Cardiac muscle cell (in vitro differentiated cells and primary cell): ENCODE measurements around the gene CELSR1. TPM values are rescaled to one million over a fixed set of nuclear protein-coding genes. Genes with fewer than 3 reads are reported as not detected.
A peak's percentile ranks its signal among the peaks of the same experiment; 100 is the strongest.

Experiments
- DNase-seq, 2 donors: peaks; one replicate each; pipeline versions ENCODE4 v3.0.0 to v3.0.0-alpha.2; 2010 to 2017; ENCODE audit warnings: low read depth in 1 of 2, low spot score in 1 of 2
- H3K27ac ChIP-seq: fragments of 200-600 bp; sonication (generic); 2 replicates; pipeline ENCODE4 v1.5.1; 2016
- H3K27me3 ChIP-seq: fragments of 200-600 bp; sonication (generic); 2 replicates; pipeline ENCODE4 v1.6.0; 2016; ENCODE audit warnings: control low read depth
- H3K36me3 ChIP-seq: fragments of 200-600 bp; sonication (generic); 2 replicates; pipeline ENCODE4 v1.5.1; 2016; ENCODE audit warnings: control low read depth
- H3K4me1 ChIP-seq: fragments of 200-600 bp; sonication (generic); 2 replicates; pipeline ENCODE4 v1.8.1; 2017; ENCODE audit warnings: low read depth, mild to moderate bottlenecking, mixed run types
- H3K4me3 ChIP-seq: fragments of 200-600 bp; sonication (generic); 2 replicates; pipeline ENCODE4 v1.5.1; 2016; ENCODE audit warnings: mild to moderate bottlenecking
- H3K9me3 ChIP-seq: fragments of 200-600 bp; sonication (generic); 2 replicates; pipeline ENCODE4 v1.5.1; 2017; ENCODE audit warnings: low read depth, mild to moderate bottlenecking, control low read depth
- polyA plus RNA-seq: library from polyadenylated mRNA; unstranded; fragments of >200 nt; fragmentation: Nextera tagmentation; extraction: Ambion mirVana; gene quantifications from 2 replicates; pipeline ENCODE4 v1.2.1, GENCODE V29; 2016
- total RNA-seq: library from RNA; depleted of rRNA; stranded (reverse); fragments of >200 nt; gene quantifications from 2 replicates; pipeline ENCODE4 v1.2.3, GENCODE V29; 2016
- TF ChIP-seq, protein P1 (sequence below): IDR thresholded peaks from 2 replicates; pipeline ENCODE4 v1.5.1; 2012; ENCODE audit warnings: low read depth, mild to moderate bottlenecking, low read length

CELSR1 gene
- total and polyA plus RNA-seq, 2 experiments from 2014 or later, result 9.0 to 37.4 TPM

DNA sequence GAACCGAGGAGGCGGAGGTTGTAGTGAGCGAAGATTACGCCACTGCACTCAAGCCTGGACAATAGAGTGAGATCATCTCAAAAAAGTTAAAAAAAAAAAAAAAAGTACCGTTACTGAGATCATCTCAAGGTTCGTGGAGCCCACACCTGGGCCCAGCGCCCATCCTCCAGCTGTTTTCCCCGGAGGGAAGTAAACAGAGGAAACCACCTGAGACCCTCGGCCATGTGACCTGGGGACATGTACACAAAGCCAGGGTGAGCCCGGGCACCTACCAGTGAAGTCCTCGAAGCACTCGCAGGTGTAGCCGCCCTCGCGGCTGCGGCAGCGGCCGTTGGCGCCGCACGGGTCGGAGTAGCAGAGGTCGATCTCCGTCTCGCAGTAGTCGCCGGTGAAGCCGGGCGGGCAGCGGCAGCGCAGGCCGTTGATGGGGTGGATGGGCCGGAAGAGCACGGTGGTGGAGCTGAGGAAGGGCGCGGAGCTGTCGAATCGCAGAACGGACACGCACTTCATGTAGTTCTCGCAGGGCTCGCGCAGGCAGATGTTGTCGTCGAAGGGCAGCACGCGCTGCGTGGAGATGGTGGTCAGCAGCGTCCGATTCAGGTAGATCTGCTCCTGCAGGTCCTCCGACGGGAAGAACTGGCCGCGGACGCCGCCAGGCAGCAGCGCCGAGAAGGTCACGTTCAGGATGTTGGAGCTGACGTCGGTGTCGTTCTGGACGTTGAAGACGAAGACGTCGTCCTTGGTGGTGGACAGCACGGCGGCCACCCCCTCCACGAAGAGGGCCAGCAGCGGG, 73.8 kb downstream of the CELSR1 start:
- H3K27ac ChIP-seq, result no peak overlapping the region
- DNase-seq, result no peak
- TF ChIP-seq, protein P1, sequence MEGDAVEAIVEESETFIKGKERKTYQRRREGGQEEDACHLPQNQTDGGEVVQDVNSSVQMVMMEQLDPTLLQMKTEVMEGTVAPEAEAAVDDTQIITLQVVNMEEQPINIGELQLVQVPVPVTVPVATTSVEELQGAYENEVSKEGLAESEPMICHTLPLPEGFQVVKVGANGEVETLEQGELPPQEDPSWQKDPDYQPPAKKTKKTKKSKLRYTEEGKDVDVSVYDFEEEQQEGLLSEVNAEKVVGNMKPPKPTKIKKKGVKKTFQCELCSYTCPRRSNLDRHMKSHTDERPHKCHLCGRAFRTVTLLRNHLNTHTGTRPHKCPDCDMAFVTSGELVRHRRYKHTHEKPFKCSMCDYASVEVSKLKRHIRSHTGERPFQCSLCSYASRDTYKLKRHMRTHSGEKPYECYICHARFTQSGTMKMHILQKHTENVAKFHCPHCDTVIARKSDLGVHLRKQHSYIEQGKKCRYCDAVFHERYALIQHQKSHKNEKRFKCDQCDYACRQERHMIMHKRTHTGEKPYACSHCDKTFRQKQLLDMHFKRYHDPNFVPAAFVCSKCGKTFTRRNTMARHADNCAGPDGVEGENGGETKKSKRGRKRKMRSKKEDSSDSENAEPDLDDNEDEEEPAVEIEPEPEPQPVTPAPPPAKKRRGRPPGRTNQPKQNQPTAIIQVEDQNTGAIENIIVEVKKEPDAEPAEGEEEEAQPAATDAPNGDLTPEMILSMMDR, result no peak

DNA sequence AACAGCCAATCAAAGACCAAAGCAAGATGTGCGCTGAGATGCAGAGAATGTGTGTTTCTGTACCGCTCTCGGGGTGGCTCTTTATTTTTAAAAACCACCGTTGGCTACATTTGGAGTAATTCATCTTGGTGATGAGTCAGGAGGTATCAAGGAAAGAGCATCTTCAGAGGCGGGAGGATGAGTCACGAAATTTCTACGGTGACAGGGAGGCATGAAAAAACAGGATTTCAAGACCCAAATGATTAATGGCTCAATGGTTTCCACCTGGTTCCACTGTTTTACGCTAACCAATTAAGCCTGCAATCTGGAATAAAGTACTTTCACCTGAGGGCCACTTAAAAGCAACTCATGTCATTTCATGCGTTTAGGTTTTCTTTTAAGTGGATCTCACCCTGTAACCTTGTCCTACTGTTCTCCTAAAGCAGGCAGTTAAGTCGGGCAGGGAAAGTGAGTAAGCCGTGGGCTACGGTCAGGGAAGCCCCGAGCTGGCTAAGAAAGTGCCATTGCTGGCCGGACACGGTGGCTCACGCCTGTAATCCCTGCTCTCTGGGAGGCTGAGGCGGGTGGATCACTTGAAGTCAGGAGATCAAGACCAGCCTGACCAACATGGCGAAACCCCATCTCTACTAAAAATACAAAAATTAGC, 74.6 kb downstream of the CELSR1 start:
- Histone ChIP-seq H3K4me3 (no peak overlapping the region), H3K4me1 (peaks cover 20% of the 10 kb centered on the region), H3K36me3 (no peaks in the 10 kb centered on the region), H3K9me3 (no peaks in the 10 kb centered on the region), H3K27me3 (no peaks in the 10 kb centered on the region), H3K27ac (no peak overlapping the region)
- peak in 1 of 2 donors; percentile 31 for DNase-seq
- TF ChIP-seq, protein P1, result no peak

More for the DNA sequence above, 73.8 kb downstream of the CELSR1 start:
- Histone ChIP-seq H3K27me3 (no peaks in the 10 kb centered on the region), H3K4me3 (no peak overlapping the region), H3K9me3 (no peaks in the 10 kb centered on the region), H3K4me1 (peaks cover 20% of the 10 kb centered on the region), H3K36me3 (no peaks in the 10 kb centered on the region)

DNA sequence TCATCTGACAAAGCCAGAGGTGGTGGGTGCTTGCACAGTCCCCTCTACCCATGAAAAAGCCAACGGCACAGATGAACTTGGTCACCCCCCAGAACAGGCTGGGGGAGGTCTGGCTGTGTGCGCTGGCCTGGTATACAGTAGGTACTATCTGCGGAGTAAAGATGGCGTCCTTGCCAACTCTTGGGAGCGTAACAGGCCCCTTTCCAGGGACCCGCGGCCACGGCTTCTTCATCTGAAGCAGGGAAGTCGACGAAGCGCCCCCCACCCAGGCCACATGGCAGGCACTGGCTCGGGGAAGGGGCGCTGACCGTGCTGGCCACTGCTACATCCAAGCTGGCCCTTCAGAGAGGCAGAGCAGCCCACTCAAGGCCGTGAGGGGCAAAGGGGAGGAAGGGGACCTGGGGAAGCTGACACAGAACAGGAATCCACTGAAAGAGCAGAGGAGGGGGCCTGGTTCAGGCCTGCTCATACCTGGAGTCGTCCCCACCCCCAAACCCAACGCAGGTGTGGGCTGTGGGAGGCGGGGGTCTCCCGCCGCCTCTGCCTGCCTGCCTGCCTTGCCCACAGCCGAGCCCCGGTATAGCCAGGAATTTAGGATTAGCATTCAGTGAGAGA, 75.7 kb downstream of the CELSR1 start:
- Histone ChIP-seq H3K9me3 (no peaks in the 10 kb centered on the region), H3K27ac (no peak overlapping the region), H3K4me1 (peaks cover 20% of the 10 kb centered on the region), H3K27me3 (no peaks in the 10 kb centered on the region), H3K4me3 (no peak overlapping the region), H3K36me3 (no peaks in the 10 kb centered on the region)
- TF ChIP-seq, protein P1, result no peak
- no peak for DNase-seq

DNA sequence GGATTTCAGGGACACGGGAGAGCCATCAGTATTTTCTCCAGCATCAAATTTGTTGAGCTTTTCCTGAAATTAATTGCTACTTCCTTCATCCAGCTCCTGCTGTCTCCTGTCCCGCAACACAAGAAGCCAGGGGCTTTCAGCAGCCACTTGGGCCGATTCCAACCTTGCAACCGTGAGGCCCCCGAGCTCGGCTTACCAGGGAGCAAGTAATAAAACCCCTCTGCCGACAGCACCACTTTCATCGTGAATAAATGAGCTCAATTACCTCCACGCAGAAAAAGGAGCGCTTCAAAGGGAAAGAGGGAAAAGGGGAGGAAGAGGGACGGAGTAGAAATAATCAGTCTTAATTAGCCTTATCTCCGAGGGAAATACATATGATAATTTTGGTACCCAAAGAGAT, 76.6 kb downstream of the CELSR1 start:
- peaks cover 20% of the 10 kb centered on the region for H3K4me1 ChIP-seq
- H3K4me3 ChIP-seq, result no peak overlapping the region
- H3K27ac ChIP-seq, result no peak overlapping the region
- H3K27me3 ChIP-seq, result no peaks in the 10 kb centered on the region
- no peaks in the 10 kb centered on the region for H3K36me3 ChIP-seq
- TF ChIP-seq, protein P1, result no peak
- DNase-seq, result no peak
- H3K9me3 ChIP-seq, result no peaks in the 10 kb centered on the region

DNA sequence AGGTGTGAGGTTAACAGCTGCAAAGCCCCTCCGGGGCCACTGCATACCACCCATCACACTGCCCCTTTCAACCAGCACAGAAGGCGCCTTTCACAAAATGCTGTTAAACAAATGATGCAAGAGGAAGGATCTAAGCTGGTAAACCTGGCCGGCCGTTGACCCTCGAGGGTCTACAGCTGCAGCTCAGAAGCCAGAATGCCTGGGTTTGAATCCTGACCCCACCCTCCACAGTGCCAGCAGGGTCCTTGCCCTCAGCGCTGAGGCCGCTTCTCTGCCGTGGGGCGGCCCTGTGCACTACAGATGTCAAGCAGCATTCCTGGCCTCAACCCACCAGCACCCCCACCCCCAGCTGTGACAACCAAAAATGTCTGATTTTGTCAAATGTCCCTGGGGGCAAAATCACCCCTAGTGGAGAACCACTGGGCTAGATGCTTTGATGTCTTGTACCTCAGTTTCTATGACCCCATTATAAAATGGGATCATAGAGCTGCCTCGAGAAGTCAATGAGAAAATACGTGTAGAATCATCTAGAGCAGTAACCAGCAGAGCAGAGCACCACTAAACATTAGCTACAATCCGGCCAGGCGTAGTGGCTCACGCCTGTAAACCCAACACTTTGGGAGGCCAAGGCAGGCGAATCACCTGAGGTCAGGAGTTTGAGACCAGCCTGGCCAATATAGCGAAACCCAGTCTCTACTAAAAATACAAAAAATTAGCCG, 77.9 kb downstream of the CELSR1 start:
- Histone ChIP-seq H3K27me3 (no peaks in the 10 kb centered on the region), H3K9me3 (no peaks in the 10 kb centered on the region), H3K36me3 (no peaks in the 10 kb centered on the region), H3K27ac (no peak overlapping the region), H3K4me3 (no peak overlapping the region), H3K4me1 (peaks cover 8% of the 10 kb centered on the region)
- TF ChIP-seq, protein P1, result no peak
- DNase-seq, result no peak
